Karpas-422 (cell line): ENCODE data around the gene PRPF18. TPM values are rescaled to one million over a fixed set of nuclear protein-coding genes. Genes with fewer than 3 reads are reported as not detected.

Source experiments
- DNase-seq: peaks from one replicate; pipeline ENCODE4 v3.0.0-alpha.2; 2015
- H2AFZ ChIP-seq: fragments of 200-600 bp; sonication (generic); 2 replicates; pipeline ENCODE4 v1.6.1; 2014; ENCODE audit warnings: antibody characterized with exemption, low read length, mixed read lengths
- H3K27ac ChIP-seq: fragments of 200-600 bp; sonication (generic); 2 replicates; pipeline ENCODE4 v1.5.1; 2014; ENCODE audit warnings: mild to moderate bottlenecking, low read length, moderate library complexity
- H3K27me3 ChIP-seq: fragments of 200-600 bp; sonication (generic); 2 replicates; pipeline ENCODE4 v1.6.1; 2014; ENCODE audit warnings: low read length, mixed read lengths
- H3K36me3 ChIP-seq: fragments of 200-600 bp; sonication (generic); 2 replicates; pipeline ENCODE4 v1.6.1; 2014; ENCODE audit warnings: low read length, mixed read lengths; ENCODE audit not compliant: insufficient read depth
- H3K4me1 ChIP-seq: fragments of 200-600 bp; sonication (generic); 2 replicates; pipeline ENCODE4 v1.6.1; 2014; ENCODE audit warnings: mild to moderate bottlenecking, low read length, mixed read lengths
- H3K4me2 ChIP-seq: fragments of 200-600 bp; sonication (generic); 2 replicates; pipeline ENCODE4 v1.6.1; 2014; ENCODE audit warnings: low read length, low read depth, mild to moderate bottlenecking; ENCODE audit not compliant: poor library complexity, severe bottlenecking
- H3K4me3 ChIP-seq: fragments of 200-600 bp; sonication (generic); 2 replicates; pipeline ENCODE4 v1.5.1; 2014; ENCODE audit warnings: mild to moderate bottlenecking, antibody characterized with exemption, low read length, mixed read lengths
- H3K79me2 ChIP-seq: fragments of 200-600 bp; sonication (generic); 2 replicates; pipeline ENCODE4 v1.6.1; 2014; ENCODE audit warnings: mild to moderate bottlenecking, low read length, mixed read lengths
- H3K9ac ChIP-seq: fragments of 200-600 bp; sonication (generic); 2 replicates; pipeline ENCODE4 v1.6.0; 2014; ENCODE audit warnings: low read length
- H3K9me2 ChIP-seq: fragments of 200-600 bp; sonication (generic), shearing (Covaris generic); replicated peaks from 2 replicates; pipeline ENCODE4 v1.6.0; 2014; ENCODE audit warnings: mild to moderate bottlenecking, low read length, moderate library complexity; ENCODE audit not compliant: insufficient read depth
- H3K9me3 ChIP-seq: fragments of 300-700, 200-600 bp; sonication (generic); 2 replicates; pipeline ENCODE4 v1.6.1; 2014; ENCODE audit warnings: low read length, mixed read lengths
- H4K20me1 ChIP-seq: fragments of 200-600 bp; sonication (generic); 2 replicates; pipeline ENCODE4 v1.6.1; 2014; ENCODE audit warnings: mild to moderate bottlenecking, antibody characterized with exemption, low read length, low read depth; ENCODE audit not compliant: insufficient read depth
- total RNA-seq: library from RNA; depleted of rRNA; stranded (reverse); fragments of >200 nt; shearing (Covaris generic); gene quantifications from 2 replicates; pipeline ENCODE4 v1.2.3, GENCODE V29; 2014; ENCODE audit warnings: low replicate concordance

PRPF18 gene
- total RNA-seq, 1 experiment from 2014 or later = 23.2 TPM

GRCh38 chr10:13657101-13657680 is 70.4 kb downstream of the PRPF18 start:
- Histone ChIP-seq H3K4me2 (no peak overlapping the region), H2AFZ (no peak overlapping the region), H3K4me3 (no peak overlapping the region), H3K79me2 (no peaks in the 10 kb centered on the region), H3K9me3 (no peaks in the 10 kb centered on the region), H3K9ac (no peak overlapping the region), H3K4me1 (no peaks in the 10 kb centered on the region), H3K9me2 (no peaks in the 10 kb centered on the region), H3K27ac (no peak overlapping the region), H4K20me1 (0 out of 2 replicates have a peak, but pooled peaks cover 4% of the 10 kb centered on the region), H3K36me3 (no peaks in the 10 kb centered on the region), H3K27me3 (no peaks in the 10 kb centered on the region)
- no peak for DNase-seq

- Histone ChIP-seq H3K27me3 (no peaks in the 10 kb centered on the region), H3K9ac (no peak overlapping the region), H3K79me2 (no peaks in the 10 kb centered on the region), H3K9me3 (no peaks in the 10 kb centered on the region), H3K27ac (no peak overlapping the region), H3K36me3 (no peaks in the 10 kb centered on the region), H3K4me3 (no peak overlapping the region), H4K20me1 (0 out of 2 replicates have a peak, but pooled peaks cover 4% of the 10 kb centered on the region), H2AFZ (no peak overlapping the region), H3K4me2 (no peak overlapping the region), H3K4me1 (no peaks in the 10 kb centered on the region), H3K9me2 (no peaks in the 10 kb centered on the region)
- DNase-seq = no peak
Observed at GRCh38 chr10:13658264-13658663, 71.5 kb downstream of the PRPF18 start.

- Histone ChIP-seq H3K4me2 (no peak overlapping the region), H3K9me2 (no peaks in the 10 kb centered on the region), H3K9me3 (no peaks in the 10 kb centered on the region), H2AFZ (no peak overlapping the region), H3K79me2 (no peaks in the 10 kb centered on the region), H3K4me1 (no peaks in the 10 kb centered on the region), H4K20me1 (0 out of 2 replicates have a peak, but pooled peaks cover 4% of the 10 kb centered on the region), H3K27ac (no peak overlapping the region), H3K4me3 (no peak overlapping the region), H3K27me3 (no peaks in the 10 kb centered on the region), H3K9ac (no peak overlapping the region), H3K36me3 (no peaks in the 10 kb centered on the region)
- no peak for DNase-seq
Observed at GRCh38 chr10:13658871-13659685, 72.3 kb downstream of the PRPF18 start.

- Histone ChIP-seq H3K9me2 (no peaks in the 10 kb centered on the region), H3K9ac (no peak overlapping the region), H3K4me1 (no peaks in the 10 kb centered on the region), H3K4me2 (no peak overlapping the region), H3K27ac (no peak overlapping the region), H3K9me3 (no peaks in the 10 kb centered on the region), H2AFZ (no peak overlapping the region), H3K27me3 (no peaks in the 10 kb centered on the region), H3K79me2 (no peaks in the 10 kb centered on the region), H4K20me1 (0 out of 2 replicates have a peak, but pooled peaks cover 4% of the 10 kb centered on the region), H3K36me3 (no peaks in the 10 kb centered on the region), H3K4me3 (no peak overlapping the region)
- peak; percentile 73 for DNase-seq
Observed at GRCh38 chr10:13659887-13660550, 73.3 kb downstream of the PRPF18 start.

- H4K20me1 ChIP-seq = 0 out of 2 replicates have a peak, but pooled peaks cover 4% of the 10 kb centered on the region
- H3K4me2 ChIP-seq = no peak overlapping the region
- no peaks in the 10 kb centered on the region for H3K36me3 ChIP-seq
- H2AFZ ChIP-seq = no peak overlapping the region
- DNase-seq = no peak
- no peak overlapping the region for H3K27ac ChIP-seq
- H3K4me3 ChIP-seq = no peak overlapping the region
- no peak overlapping the region for H3K9ac ChIP-seq
- H3K9me3 ChIP-seq = no peaks in the 10 kb centered on the region
- no peaks in the 10 kb centered on the region for H3K9me2 ChIP-seq
- H3K4me1 ChIP-seq = no peaks in the 10 kb centered on the region
- no peaks in the 10 kb centered on the region for H3K79me2 ChIP-seq
- no peaks in the 10 kb centered on the region for H3K27me3 ChIP-seq
Observed at GRCh38 chr10:13660551-13660920, 73.8 kb downstream of the PRPF18 start.

- Histone ChIP-seq H3K9me3 (no peaks in the 10 kb centered on the region), H3K27ac (no peak overlapping the region), H3K27me3 (no peaks in the 10 kb centered on the region), H3K4me1 (no peaks in the 10 kb centered on the region), H3K4me2 (no peak overlapping the region), H3K9ac (no peak overlapping the region), H4K20me1 (0 out of 2 replicates have a peak, but pooled peaks cover 4% of the 10 kb centered on the region), H3K9me2 (no peaks in the 10 kb centered on the region), H3K79me2 (no peaks in the 10 kb centered on the region), H2AFZ (no peak overlapping the region), H3K4me3 (no peak overlapping the region), H3K36me3 (no peaks in the 10 kb centered on the region)
- DNase-seq = no peak
Observed at GRCh38 chr10:13661256-13661655, 74.5 kb downstream of the PRPF18 start.

GRCh38 chr10:13665516-13666262 is 78.9 kb downstream of the PRPF18 start:
- Histone ChIP-seq H3K36me3 (no peaks in the 10 kb centered on the region), H3K79me2 (no peaks in the 10 kb centered on the region), H4K20me1 (0 out of 2 replicates have a peak, but pooled peaks cover 4% of the 10 kb centered on the region), H3K9me2 (no peaks in the 10 kb centered on the region), H3K9ac (no peak overlapping the region), H3K4me2 (no peak overlapping the region), H3K4me3 (no peak overlapping the region), H3K9me3 (no peaks in the 10 kb centered on the region), H3K27me3 (no peaks in the 10 kb centered on the region), H3K27ac (no peak overlapping the region), H3K4me1 (no peaks in the 10 kb centered on the region), H2AFZ (no peak overlapping the region)
- no peak for DNase-seq
